H54 (cell line): Measurements from ENCODE around the gene MRFAP1.

ENCODE experiments used
- DNase-seq: peaks from one replicate; pipeline ENCODE4 v3.0.0; 2011; ENCODE audit warnings: low spot score, mixed read lengths; ENCODE audit not compliant: insufficient read length
- FAIRE-seq: peaks from 3 replicates; lab custom pipeline; 2011; peaks lifted over from hg19 to GRCh38; lab: Jason Lieb, UNC
- POLR2A ChIP-seq: IDR thresholded peaks from 2 replicates; pipeline ENCODE4 v1.6.1; 2011; ENCODE audit warnings: low read depth, mild to moderate bottlenecking, low read length

MRFAP1 gene

DNA sequence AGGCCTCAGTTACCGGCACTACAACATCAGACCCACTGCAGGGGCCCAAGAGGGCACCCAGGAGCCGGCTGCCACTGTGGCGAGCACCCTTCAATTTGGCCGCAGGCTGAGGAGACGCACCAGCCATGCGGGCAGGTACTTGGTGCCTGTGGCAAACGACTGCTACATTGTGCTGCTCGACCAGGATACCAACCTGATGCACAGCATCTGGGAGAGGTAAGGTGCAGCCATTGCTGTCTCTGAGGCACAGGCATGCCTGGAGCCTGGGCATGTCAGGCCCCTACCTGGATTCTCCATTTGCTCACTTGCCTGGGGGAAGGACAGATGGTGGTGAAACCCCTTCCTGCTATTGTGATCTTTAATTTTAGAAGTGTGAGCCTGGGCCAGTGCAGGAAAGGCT, 35.4 kb upstream of the MRFAP1 start:
- DNase-seq: no peak
- TF ChIP-seq POLR2A: no peak
- FAIRE-seq: no peak

DNA sequence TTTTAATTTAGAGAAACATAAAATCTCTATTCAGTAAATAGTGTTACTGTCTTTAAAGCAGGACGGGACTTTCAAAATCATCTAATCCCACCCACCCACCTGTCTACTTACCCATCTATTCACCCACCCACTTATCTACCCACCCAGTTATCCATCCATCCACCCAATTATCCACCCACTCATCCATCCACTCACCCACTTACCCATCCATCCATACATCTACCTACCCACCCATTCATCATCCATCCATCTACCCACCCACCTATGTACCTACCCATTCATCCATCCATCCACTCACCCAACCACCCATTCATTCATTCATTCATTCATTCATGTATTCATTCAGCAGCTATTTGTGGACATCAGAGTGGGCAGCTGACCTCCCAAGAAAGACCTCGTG, 34.9 kb upstream of the MRFAP1 start:
- no peak for FAIRE-seq

DNA sequence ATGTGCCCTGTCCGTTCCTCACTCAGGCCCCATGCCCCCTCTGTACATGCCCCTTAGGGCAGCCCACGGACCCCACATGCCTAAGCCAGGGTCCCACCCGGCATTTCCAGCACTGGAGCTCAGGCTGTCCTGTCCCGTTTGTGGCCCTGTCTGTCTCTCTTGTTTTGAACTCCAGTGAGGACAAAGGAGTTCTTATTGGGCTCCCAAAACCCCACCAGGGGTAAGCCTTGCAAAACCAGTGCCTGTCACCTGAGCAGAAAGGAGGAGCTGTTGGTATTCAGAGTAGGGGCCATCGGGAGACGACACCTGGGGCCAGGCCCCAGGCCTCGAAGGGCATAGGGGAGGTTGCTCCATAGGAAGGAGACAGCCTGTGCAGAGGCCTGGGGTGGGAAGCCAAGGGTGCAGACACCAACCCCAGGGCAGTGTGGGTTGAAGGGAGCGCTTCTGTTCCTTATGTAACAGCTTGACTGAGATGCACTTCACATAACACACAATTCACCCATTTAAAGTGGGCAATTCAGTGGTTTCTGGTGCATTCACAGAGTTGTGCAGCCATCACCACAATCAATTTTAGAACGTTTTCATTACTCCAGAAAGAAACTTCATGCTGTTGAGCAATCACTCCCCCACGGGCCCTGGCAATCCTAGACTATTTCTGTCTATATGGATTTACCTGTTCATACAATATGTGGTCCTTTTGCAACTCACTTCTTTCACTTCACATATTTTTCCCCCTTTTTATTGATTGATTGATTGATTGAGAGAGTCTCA, 33.8 kb upstream of the MRFAP1 start:
- DNase-seq (no peak), FAIRE-seq (no peak)
- TF ChIP-seq POLR2A: no peak

More for the DNA sequence above, 34.9 kb upstream of the MRFAP1 start:
- TF ChIP-seq POLR2A: no peak
- no peak for DNase-seq

DNA sequence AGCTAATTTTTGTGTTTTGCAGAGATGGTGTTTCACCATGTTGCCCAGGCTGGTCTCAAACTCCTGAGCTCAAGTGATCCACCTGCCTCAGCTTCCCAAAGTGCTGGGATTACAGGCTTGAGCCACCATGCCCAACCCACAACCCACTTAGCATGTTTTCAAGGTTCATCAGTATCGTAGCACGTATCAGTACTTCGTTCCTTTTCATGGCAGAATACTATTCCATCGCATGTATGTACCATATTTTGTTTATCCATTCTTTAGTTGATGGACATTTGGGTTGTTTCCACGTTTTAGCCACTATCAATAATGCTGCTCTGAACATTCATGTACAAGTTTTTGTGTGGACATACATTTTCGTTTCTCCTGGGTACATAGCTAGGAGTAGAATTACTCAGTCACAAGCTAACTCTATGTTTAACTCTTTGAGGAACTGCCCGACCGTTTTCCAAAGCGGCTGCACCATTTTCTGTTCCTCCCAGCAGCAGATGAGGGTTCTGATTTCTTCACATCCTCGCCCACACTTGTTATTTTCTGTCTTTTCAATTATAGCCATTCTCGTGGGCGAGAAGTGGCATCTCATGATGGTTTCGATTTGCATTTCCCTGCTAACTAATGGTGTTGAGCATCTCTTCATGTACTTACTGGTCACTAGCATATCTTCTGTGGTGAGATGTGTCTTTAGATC, 33.0 kb upstream of the MRFAP1 start:
- no peak for TF ChIP-seq POLR2A
- DNase-seq: no peak
- FAIRE-seq: no peak

GRCh38 chr4:6608758-6609414, 31.6 kb upstream of the MRFAP1 start:
- no peak for DNase-seq

DNA sequence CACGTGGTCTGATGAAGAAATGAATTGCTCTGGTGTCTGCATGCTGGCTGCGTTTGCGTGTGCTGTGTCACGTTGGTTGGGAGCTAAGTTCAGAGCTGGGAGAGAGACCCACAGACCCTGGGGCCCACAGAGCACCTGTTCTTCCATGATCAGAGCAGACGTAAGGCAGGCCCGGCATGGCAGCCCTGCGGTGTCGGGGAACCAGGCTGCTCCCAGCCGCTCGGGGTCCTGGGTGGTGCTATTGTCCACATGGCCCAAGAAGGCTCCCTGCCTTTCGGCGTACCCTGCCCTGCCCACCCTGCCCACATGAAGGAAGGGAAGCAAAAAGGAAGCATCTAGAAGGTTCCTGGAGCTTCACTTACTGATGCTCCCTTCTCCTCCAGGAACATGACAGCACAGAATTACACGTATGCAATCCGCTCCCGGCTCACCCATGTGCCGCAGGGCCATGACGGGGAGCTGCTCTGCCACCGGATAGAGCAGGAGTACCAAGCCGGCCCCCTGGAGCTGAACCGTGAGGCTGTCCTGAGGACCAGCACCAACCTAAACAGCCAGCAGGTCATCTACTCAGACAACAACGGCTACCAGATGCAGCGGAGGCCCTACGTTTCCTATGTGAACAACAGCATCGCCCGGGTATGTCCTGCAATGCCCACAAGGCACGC, 30.9 kb upstream of the MRFAP1 start:
- no peak for DNase-seq
- no peak for FAIRE-seq
- TF ChIP-seq POLR2A: no peak

More at GRCh38 chr4:6608758-6609414, 31.6 kb upstream of the MRFAP1 start:
- no peak for FAIRE-seq
- TF ChIP-seq POLR2A: no peak

DNA sequence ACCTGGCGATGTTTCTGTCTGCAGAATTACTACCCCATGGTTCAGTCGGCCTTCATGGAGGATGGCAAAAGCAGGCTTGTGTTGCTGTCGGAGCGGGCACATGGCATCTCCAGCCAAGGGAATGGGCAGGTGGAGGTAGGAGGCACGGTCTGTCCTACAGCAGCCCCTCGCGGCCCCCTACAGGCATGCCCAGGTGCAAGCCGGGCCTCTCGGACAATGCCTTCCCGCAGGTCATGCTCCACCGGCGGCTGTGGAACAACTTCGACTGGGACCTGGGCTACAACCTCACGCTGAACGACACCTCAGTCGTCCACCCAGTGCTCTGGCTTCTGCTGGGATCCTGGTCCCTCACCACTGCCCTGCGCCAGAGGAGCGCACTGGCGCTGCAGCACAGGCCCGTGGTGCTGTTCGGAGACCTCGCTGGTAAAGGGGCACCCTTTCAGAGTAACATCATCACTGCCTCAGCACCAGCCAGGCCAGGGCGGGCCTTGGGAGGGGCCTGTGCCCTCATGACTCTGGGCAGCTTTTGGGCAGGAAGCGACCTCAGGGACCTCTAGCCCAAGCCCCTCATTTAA, 29.5 kb upstream of the MRFAP1 start:
- FAIRE-seq: no peak
- no peak for DNase-seq
- no peak for TF ChIP-seq POLR2A

DNA sequence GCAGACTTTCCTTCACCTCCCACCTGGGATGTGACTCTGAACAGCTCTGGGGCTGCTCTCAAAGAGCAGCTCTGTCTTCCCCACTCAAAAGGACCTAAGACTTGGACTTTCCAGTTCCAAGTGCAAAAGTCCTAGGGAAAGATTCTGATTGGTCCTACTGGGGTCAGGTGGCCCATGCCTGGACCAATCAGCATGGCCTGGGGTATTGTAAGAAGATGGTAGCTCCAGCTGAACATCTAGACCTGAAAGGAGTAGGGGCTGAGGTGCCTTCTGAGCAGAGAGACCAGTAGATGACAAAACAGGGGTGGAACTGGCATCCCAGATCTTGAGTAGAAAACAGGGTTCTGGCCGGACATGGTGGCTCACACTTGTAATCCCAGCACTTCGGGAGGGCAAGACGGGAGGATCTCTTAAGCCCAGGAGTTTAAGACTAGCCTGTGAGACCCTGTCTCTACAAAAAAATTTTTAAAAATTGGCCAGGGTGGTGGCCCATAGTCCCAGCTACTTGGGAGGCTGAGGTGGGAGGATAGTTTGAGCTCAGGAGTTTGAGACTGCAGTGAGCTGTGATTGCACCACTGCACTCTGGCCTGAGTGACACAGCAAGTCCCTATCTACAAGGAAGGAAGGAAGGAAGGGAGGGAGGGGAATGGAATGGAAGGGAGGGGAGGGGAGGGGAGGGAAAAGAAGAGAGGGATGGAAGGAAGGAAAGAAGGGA, 27.4 kb upstream of the MRFAP1 start:
- FAIRE-seq: no peak
- no peak for DNase-seq
- TF ChIP-seq POLR2A: no peak

GRCh38 chr4:6613676-6614651, 26.5 kb upstream of the MRFAP1 start:
- DNase-seq (no peak), FAIRE-seq (no peak)
- TF ChIP-seq POLR2A: no peak

GRCh38 chr4:6614701-6615230, 25.7 kb upstream of the MRFAP1 start:
- no peak for TF ChIP-seq POLR2A
- no peak for DNase-seq
- FAIRE-seq: no peak

- FAIRE-seq: no peak
Observed at GRCh38 chr4:6616087-6616995, 24.1 kb upstream of the MRFAP1 start.

More at GRCh38 chr4:6616087-6616995, 24.1 kb upstream of the MRFAP1 start:
- DNase-seq: no peak
- no peak for TF ChIP-seq POLR2A
